Liver (tissue), 9 donors: Measurements from ENCODE around the gene MLN. TPM values are rescaled to one million over a fixed set of nuclear protein-coding genes. Genes with fewer than 3 reads are reported as not detected.

Experiments
- DNase-seq: peaks from one replicate; pipeline ENCODE4 v3.0.0-alpha.2; 2017; ENCODE audit warnings: low spot score
- H3K27ac ChIP-seq, 2 donors: one replicate each; pipeline ENCODE4 v1.7.0; 2013; ENCODE audit warnings: inconsistent platforms in 2 of 2, low read length in 2 of 2, control low read depth in 1 of 2, low read depth in 1 of 2, mild to moderate bottlenecking in 1 of 2
- H3K27me3 ChIP-seq, 4 donors: one replicate each; pipeline versions ENCODE4 v1.6.1 to v1.7.0; 2013; ENCODE audit warnings: low read length in 3 of 4, inconsistent platforms in 1 of 4, mild to moderate bottlenecking in 1 of 4, moderate library complexity in 1 of 4; ENCODE audit not compliant: control insufficient read depth in 4 of 4, insufficient read depth in 4 of 4
- H3K36me3 ChIP-seq, 4 donors: one replicate each; pipeline versions ENCODE4 v1.6.1 to v1.7.0; 2013; ENCODE audit warnings: low read length in 3 of 4, mild to moderate bottlenecking in 3 of 4, low read depth in 1 of 4, moderate library complexity in 1 of 4; ENCODE audit not compliant: control insufficient read depth in 4 of 4, insufficient read depth in 3 of 4
- H3K4me1 ChIP-seq, 4 donors: one replicate each; pipeline versions ENCODE4 v1.6.1 to v1.7.0; 2013; ENCODE audit warnings: low read length in 3 of 4, mild to moderate bottlenecking in 3 of 4, moderate library complexity in 1 of 4; ENCODE audit not compliant: control insufficient read depth in 4 of 4, insufficient read depth in 4 of 4
- H3K4me3 ChIP-seq, 3 donors: one replicate each; pipeline versions ENCODE4 v1.6.1 to v1.7.0; 2013; ENCODE audit warnings: low read length in 3 of 3, control low read depth in 1 of 3, low read depth in 1 of 3, mild to moderate bottlenecking in 1 of 3
- H3K9ac ChIP-seq, 2 donors: one replicate each; pipeline ENCODE4 v1.7.0; 2013; ENCODE audit warnings: low read length in 2 of 2, mild to moderate bottlenecking in 2 of 2, moderate library complexity in 2 of 2, control low read depth in 1 of 2, low read depth in 1 of 2
- H3K9me3 ChIP-seq, 4 donors: one replicate each; pipeline versions ENCODE4 v1.6.1 to v1.7.0; 2013; ENCODE audit warnings: low read length in 3 of 4; ENCODE audit not compliant: control insufficient read depth in 4 of 4
- EGR1 ChIP-seq, 2 donors: IDR thresholded peaks; 2 replicates each; pipeline ENCODE4 v1.6.1; 2016 to 2018; ENCODE audit warnings: antibody characterized with exemption in 2 of 2, low read depth in 2 of 2
- FOXA1 ChIP-seq: IDR thresholded peaks from 2 replicates; pipeline ENCODE4 v1.6.1; 2016; ENCODE audit warnings: antibody characterized with exemption
- FOXA2 ChIP-seq: IDR thresholded peaks from 2 replicates; pipeline ENCODE4 v1.6.1; 2016; ENCODE audit warnings: antibody characterized with exemption
- GABPA ChIP-seq, 2 donors: IDR thresholded peaks in 1 of 2; conservative IDR thresholded peaks in 1 of 2; 2 replicates each; pipeline ENCODE4 v1.6.1; 2016; ENCODE audit warnings: antibody characterized with exemption in 2 of 2, mild to moderate bottlenecking in 1 of 2, moderate library complexity in 1 of 2
- HNF4A ChIP-seq, 2 donors: conservative IDR thresholded peaks; 2 replicates each; pipeline ENCODE4 v1.6.1; 2016; ENCODE audit warnings: antibody characterized with exemption in 2 of 2, mild to moderate bottlenecking in 2 of 2
- HNF4G ChIP-seq: IDR thresholded peaks from 2 replicates; pipeline ENCODE4 v1.6.1; 2016; ENCODE audit warnings: antibody characterized with exemption
- JUND ChIP-seq, 2 donors: IDR thresholded peaks; 2 replicates each; pipeline ENCODE4 v1.6.1; 2016; ENCODE audit warnings: antibody characterized with exemption in 2 of 2
- NR2F2 ChIP-seq: IDR thresholded peaks from 2 replicates; pipeline ENCODE4 v1.6.1; 2016; ENCODE audit warnings: antibody characterized with exemption
- RAD21 ChIP-seq, 2 donors: IDR thresholded peaks; 2 replicates each; pipeline ENCODE4 v1.6.1; 2016; ENCODE audit warnings: antibody characterized with exemption in 2 of 2, mild to moderate bottlenecking in 2 of 2
- RXRA ChIP-seq, 2 donors: IDR thresholded peaks; 2 replicates each; pipeline ENCODE4 v1.6.1; 2017 to 2018; ENCODE audit warnings: antibody characterized with exemption in 2 of 2, mild to moderate bottlenecking in 1 of 2
- SP1 ChIP-seq: IDR thresholded peaks from 2 replicates; pipeline ENCODE4 v1.6.1; 2018; ENCODE audit warnings: antibody characterized with exemption, mild to moderate bottlenecking
- TAF1 ChIP-seq: conservative IDR thresholded peaks from 2 replicates; pipeline ENCODE4 v1.6.1; 2016; ENCODE audit warnings: antibody characterized with exemption, mild to moderate bottlenecking
- YY1 ChIP-seq: IDR thresholded peaks from 2 replicates; pipeline ENCODE4 v1.6.1; 2016; ENCODE audit warnings: antibody characterized with exemption, mild to moderate bottlenecking
- WGBS: extraction: QIAGEN DNeasy Blood & Tissue Kit; methylation state at CpG from one replicate; pipeline ENCODE4 v1.1.7; 2013; 5-methylcytosine and 5-hydroxymethylcytosine counted together
- polyA plus RNA-seq, 2 donors: library from polyadenylated mRNA; stranded (reverse) in 1 of 2; unstranded in 1 of 2; fragments of 200-250 nt in 1 of 2; fragments of >200 nt in 1 of 2; fragmentation: Nextera tagmentation in 1 of 2; extraction: Ambion mirVana in 1 of 2; gene quantifications; one replicate each; pipeline versions ENCODE4 v1.2.1 to v1.2.3, GENCODE V29; 2013 to 2015
- total RNA-seq, 2 donors: library from RNA; depleted of rRNA; stranded (reverse); fragments of >200 nt; gene quantifications; one replicate each; pipeline ENCODE4 v1.2.3, GENCODE V29; 2014
- TF ChIP-seq, protein P1 (sequence below): IDR thresholded peaks from 2 replicates; pipeline ENCODE4 v1.6.1; 2016; ENCODE audit warnings: antibody characterized with exemption
- TF ChIP-seq, protein P2 (sequence below): IDR thresholded peaks from 2 replicates; pipeline ENCODE4 v1.6.1; 2016; ENCODE audit warnings: antibody characterized with exemption
- TF ChIP-seq, protein P3 (sequence below): IDR thresholded peaks from 2 replicates; pipeline ENCODE4 v1.6.1; 2016; ENCODE audit warnings: antibody characterized with exemption, mild to moderate bottlenecking
- TF ChIP-seq, protein P4 (sequence below): IDR thresholded peaks from 2 replicates; pipeline ENCODE4 v1.6.1; 2016; ENCODE audit warnings: antibody characterized with exemption
- TF ChIP-seq, protein P5 (sequence below): fragments of 150-350 bp; IDR thresholded peaks from 2 replicates; pipeline ENCODE4 v1.5.1; 2017; ENCODE audit warnings: improper control_type of control experiment, low read depth, low read length; ENCODE audit not compliant: missing input control
- donor health status: healthy.
- donor health status: healthy.
- donor health status: healthy.
- donor health status: healthy.
- donor health status: healthy.

MLN gene
- total and polyA plus RNA-seq, 4 donors, result not detected

DNA sequence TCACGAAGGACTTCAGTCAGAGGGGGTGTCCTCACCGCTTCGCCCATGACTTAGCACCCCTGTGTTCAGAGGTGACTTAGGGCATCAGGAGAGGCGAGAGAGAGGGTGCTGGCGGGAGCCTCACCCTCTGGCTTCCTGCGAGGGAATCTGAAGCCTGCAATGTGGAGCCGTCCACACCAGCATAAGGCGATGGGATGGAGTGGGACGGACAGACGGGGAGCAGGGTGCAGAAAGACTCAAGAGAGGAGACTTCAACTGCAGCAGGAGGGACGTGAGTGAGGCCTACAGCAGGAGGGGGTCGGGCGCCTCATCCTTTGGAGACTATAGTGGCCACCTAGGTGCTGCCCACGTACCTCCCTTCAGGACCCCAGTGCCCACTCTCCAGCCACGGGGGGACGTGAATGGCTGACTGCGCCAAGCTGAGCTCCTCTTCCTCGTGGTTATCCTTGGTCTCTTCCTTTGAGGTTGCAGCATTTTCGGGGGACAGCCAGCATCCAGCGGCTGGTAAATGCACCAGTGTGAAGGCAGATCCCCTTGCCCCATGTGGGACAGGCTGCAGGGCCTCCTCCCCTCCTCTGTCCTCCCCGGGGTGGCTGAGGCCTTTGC, 26.9 kb upstream of the MLN start:
- Histone ChIP-seq H3K4me1 (no peaks in the 10 kb centered on the region), H3K9me3 (no peaks in the 10 kb centered on the region), H3K27ac (no peak overlapping the region), H3K4me3 (no peak overlapping the region), H3K36me3 (no peaks in the 10 kb centered on the region), H3K27me3 (no peaks in the 10 kb centered on the region), H3K9ac (no peak overlapping the region)
- DNase-seq, result no peak
- no peak for TF ChIP-seq FOXA2
- no peak for TF ChIP-seq FOXA1
- TF ChIP-seq, protein P1, sequence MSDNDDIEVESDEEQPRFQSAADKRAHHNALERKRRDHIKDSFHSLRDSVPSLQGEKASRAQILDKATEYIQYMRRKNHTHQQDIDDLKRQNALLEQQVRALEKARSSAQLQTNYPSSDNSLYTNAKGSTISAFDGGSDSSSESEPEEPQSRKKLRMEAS, result no peak
- TF ChIP-seq HNF4G, result no peak
- TF ChIP-seq RAD21 (IDR thresholded peaks at IDR 0.05), result no peak
- TF ChIP-seq, protein P2, sequence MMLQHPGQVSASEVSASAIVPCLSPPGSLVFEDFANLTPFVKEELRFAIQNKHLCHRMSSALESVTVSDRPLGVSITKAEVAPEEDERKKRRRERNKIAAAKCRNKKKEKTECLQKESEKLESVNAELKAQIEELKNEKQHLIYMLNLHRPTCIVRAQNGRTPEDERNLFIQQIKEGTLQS, result no peak
- TF ChIP-seq, protein P3, sequence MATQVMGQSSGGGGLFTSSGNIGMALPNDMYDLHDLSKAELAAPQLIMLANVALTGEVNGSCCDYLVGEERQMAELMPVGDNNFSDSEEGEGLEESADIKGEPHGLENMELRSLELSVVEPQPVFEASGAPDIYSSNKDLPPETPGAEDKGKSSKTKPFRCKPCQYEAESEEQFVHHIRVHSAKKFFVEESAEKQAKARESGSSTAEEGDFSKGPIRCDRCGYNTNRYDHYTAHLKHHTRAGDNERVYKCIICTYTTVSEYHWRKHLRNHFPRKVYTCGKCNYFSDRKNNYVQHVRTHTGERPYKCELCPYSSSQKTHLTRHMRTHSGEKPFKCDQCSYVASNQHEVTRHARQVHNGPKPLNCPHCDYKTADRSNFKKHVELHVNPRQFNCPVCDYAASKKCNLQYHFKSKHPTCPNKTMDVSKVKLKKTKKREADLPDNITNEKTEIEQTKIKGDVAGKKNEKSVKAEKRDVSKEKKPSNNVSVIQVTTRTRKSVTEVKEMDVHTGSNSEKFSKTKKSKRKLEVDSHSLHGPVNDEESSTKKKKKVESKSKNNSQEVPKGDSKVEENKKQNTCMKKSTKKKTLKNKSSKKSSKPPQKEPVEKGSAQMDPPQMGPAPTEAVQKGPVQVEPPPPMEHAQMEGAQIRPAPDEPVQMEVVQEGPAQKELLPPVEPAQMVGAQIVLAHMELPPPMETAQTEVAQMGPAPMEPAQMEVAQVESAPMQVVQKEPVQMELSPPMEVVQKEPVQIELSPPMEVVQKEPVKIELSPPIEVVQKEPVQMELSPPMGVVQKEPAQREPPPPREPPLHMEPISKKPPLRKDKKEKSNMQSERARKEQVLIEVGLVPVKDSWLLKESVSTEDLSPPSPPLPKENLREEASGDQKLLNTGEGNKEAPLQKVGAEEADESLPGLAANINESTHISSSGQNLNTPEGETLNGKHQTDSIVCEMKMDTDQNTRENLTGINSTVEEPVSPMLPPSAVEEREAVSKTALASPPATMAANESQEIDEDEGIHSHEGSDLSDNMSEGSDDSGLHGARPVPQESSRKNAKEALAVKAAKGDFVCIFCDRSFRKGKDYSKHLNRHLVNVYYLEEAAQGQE, result no peak
- no peak for TF ChIP-seq TAF1
- no peak for TF ChIP-seq HNF4A (conservative IDR thresholded peaks at IDR 0.05)
- TF ChIP-seq GABPA (IDR thresholded peaks at IDR 0.05 in 1 of 2, conservative IDR thresholded peaks at IDR 0.05 in 1 of 2), result no peak
- no peak for TF ChIP-seq YY1
- TF ChIP-seq JUND (IDR thresholded peaks at IDR 0.05), result no peak
- TF ChIP-seq NR2F2, result no peak
- TF ChIP-seq RXRA (IDR thresholded peaks at IDR 0.05), result no peak
- TF ChIP-seq EGR1 (IDR thresholded peaks at IDR 0.05; ENCODE audit: low read depth in 2 of 2), result no peak
- TF ChIP-seq, protein P4, sequence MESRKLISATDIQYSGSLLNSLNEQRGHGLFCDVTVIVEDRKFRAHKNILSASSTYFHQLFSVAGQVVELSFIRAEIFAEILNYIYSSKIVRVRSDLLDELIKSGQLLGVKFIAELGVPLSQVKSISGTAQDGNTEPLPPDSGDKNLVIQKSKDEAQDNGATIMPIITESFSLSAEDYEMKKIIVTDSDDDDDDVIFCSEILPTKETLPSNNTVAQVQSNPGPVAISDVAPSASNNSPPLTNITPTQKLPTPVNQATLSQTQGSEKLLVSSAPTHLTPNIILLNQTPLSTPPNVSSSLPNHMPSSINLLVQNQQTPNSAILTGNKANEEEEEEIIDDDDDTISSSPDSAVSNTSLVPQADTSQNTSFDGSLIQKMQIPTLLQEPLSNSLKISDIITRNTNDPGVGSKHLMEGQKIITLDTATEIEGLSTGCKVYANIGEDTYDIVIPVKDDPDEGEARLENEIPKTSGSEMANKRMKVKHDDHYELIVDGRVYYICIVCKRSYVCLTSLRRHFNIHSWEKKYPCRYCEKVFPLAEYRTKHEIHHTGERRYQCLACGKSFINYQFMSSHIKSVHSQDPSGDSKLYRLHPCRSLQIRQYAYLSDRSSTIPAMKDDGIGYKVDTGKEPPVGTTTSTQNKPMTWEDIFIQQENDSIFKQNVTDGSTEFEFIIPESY, result no peak
- TF ChIP-seq SP1, result no peak
- TF ChIP-seq, protein P5, sequence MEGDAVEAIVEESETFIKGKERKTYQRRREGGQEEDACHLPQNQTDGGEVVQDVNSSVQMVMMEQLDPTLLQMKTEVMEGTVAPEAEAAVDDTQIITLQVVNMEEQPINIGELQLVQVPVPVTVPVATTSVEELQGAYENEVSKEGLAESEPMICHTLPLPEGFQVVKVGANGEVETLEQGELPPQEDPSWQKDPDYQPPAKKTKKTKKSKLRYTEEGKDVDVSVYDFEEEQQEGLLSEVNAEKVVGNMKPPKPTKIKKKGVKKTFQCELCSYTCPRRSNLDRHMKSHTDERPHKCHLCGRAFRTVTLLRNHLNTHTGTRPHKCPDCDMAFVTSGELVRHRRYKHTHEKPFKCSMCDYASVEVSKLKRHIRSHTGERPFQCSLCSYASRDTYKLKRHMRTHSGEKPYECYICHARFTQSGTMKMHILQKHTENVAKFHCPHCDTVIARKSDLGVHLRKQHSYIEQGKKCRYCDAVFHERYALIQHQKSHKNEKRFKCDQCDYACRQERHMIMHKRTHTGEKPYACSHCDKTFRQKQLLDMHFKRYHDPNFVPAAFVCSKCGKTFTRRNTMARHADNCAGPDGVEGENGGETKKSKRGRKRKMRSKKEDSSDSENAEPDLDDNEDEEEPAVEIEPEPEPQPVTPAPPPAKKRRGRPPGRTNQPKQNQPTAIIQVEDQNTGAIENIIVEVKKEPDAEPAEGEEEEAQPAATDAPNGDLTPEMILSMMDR, result no peak
- 83% methylated on average over 21 of the region's 21 CpGs for WGBS
